Activated CD4-positive, alpha-beta memory T cell treated with anti-CD3 and anti-CD28 coated beads, Interleukin-2, amount 10 ng/mL, durations not matched to agents 7 days and 5 days (primary cell): ENCODE measurements around the gene BDKRB1. TPM values are rescaled to one million over a fixed set of nuclear protein-coding genes. Genes with fewer than 3 reads are reported as not detected.

Experiments used
- CTCF ChIA-PET: fragments of 350-600 bp; sonication (Branson Sonifier 250); formaldehyde crosslinking; loops from one replicate; lab custom pipeline; 2021; ENCODE audit warnings: antibody characterized with exemption, inconsistent platforms; lab: Charles Lee
- POLR2A ChIA-PET: fragments of 350-600 bp; sonication (Branson Sonifier 250); formaldehyde crosslinking; loops from one replicate; lab custom pipeline; 2021; ENCODE audit warnings: antibody characterized with exemption; lab: Charles Lee
- DNase-seq: peaks from one replicate; pipeline ENCODE4 v3.0.0-alpha.2; 2020
- H3K27ac Mint-ChIP-seq: one replicate; pipeline ENCODE4 v1.8.0; 2021; ENCODE audit warnings: mild to moderate bottlenecking, mixed read lengths
- H3K27me3 Mint-ChIP-seq: one replicate; pipeline ENCODE4 v1.8.0; 2021; ENCODE audit warnings: mixed read lengths
- H3K36me3 Mint-ChIP-seq: one replicate; pipeline ENCODE4 v1.8.0; 2021; ENCODE audit warnings: low read depth, mixed read lengths
- H3K4me1 Mint-ChIP-seq: one replicate; pipeline ENCODE4 v1.8.0; 2021; ENCODE audit warnings: mixed read lengths
- H3K4me3 Mint-ChIP-seq: one replicate; pipeline ENCODE4 v1.8.0; 2021; ENCODE audit warnings: mild to moderate bottlenecking, mixed read lengths
- H3K9me3 Mint-ChIP-seq: one replicate; pipeline ENCODE4 v1.8.0; 2021; ENCODE audit warnings: mixed read lengths
- total RNA-seq, 2 experiments: library from RNA; stranded (reverse); gene quantifications; one replicate each; pipeline ENCODE4 v1.2.3, GENCODE V29; 2021

Gene BDKRB1
- total RNA-seq, 2 experiments from 2014 or later: not detected

GRCh38 chr14:96309896-96310330 is 53.9 kb downstream of the BDKRB1 start:
- CTCF ChIA-PET: no interaction called here
- Mint-ChIP-seq H3K4me1 (no peaks in the 10 kb centered on the region), H3K36me3 (peaks cover 27% of the 10 kb centered on the region), H3K4me3 (no peak overlapping the region), H3K27ac (no peak overlapping the region), H3K9me3 (no peaks in the 10 kb centered on the region), H3K27me3 (no peaks in the 10 kb centered on the region)
- DNase-seq: no peak
- POLR2A ChIA-PET: no interaction called here

GRCh38 chr14:96310906-96311305 is 54.9 kb downstream of the BDKRB1 start:
- CTCF ChIA-PET: no interaction called here
- Mint-ChIP-seq H3K36me3 (peaks cover 33% of the 10 kb centered on the region), H3K27ac (no peak overlapping the region), H3K9me3 (no peaks in the 10 kb centered on the region), H3K4me3 (no peak overlapping the region), H3K4me1 (no peaks in the 10 kb centered on the region), H3K27me3 (no peaks in the 10 kb centered on the region)
- POLR2A ChIA-PET: no interaction called here
- no peak for DNase-seq

Other genes with a start within 250 kb of the BDKRB1 start
- 1 to 10 TPM; 1.1 to 1.2 TPM for gene C14orf132, start 216.8 kb upstream of the BDKRB1 start, total RNA-seq
- gene BDKRB2, start 51.4 kb upstream of the BDKRB1 start, total RNA-seq: not detected
- 10 to 100 TPM; 16.3 to 17.4 TPM for gene ATG2B, start 107.1 kb downstream of the BDKRB1 start, total RNA-seq
- 10 to 100 TPM; 25.4 to 25.9 TPM for gene GSKIP, start 107.3 kb downstream of the BDKRB1 start, total RNA-seq
- gene AK7, start 135.9 kb downstream of the BDKRB1 start, total RNA-seq: 1 to 10 TPM in 1 of 2 experiments, under 1 TPM in 1; 0.80 to 1.6 TPM
- gene PAPOLA, start 246.2 kb downstream of the BDKRB1 start, total RNA-seq: 100 to 1,000 TPM; 164 to 173 TPM